ENCODE results near the gene MYO18B. TPM values are rescaled to one million over a fixed set of nuclear protein-coding genes. Genes with fewer than 3 reads are reported as not detected.

Gene MYO18B
- total and polyA plus RNA-seq, 2 of the 8 experiments (the other 6 are each of a cell fraction or from before 2014, with no cell fraction given), result 0.62 to 0.78 TPM

- TF ChIP-seq CHD7 (IDR thresholded peaks at IDR 0.05; ENCODE audit: insufficient replicate concordance, low read length) (no peak), RFX5 (IDR thresholded peaks at IDR 0.05; ENCODE audit: borderline replicate concordance, low read depth, low read length) (no peak), SUZ12 (IDR thresholded peaks at IDR 0.05; ENCODE audit: low read length) (no peak), HDAC2 (IDR thresholded peaks at IDR 0.05; ENCODE audit: borderline replicate concordance in 1 of 2, low read depth in 2 of 2, low read length in 2 of 2) (no peak), CHD1 (IDR thresholded peaks at IDR 0.05; ENCODE audit: low read depth, low read length) (no peak), JUND (IDR thresholded peaks at IDR 0.05; ENCODE audit: low read length) (no peak), POLR2A (IDR thresholded peaks at IDR 0.05; ENCODE audit: control extremely low read depth in 1 of 2, low read depth in 2 of 2, low read length in 2 of 2) (no peak)
These were observed 20.2 kb downstream of the MYO18B start (continued) for GRCh38 chr22:25762147-25762546.
